LNCaP clone FGC (cell line): ENCODE results near the gene TWF2.

Experiments used
- DNase-seq: peaks from one replicate; pipeline ENCODE4 v3.0.0-alpha.2; 2011; ENCODE audit warnings: low read depth
- H3K4me3 ChIP-seq: 2 replicates; pipeline ENCODE4 v1.5.1; 2011; ENCODE audit warnings: mild to moderate bottlenecking, low read depth, low read length, control low read depth
- TF ChIP-seq, protein P1 (sequence below): IDR thresholded peaks from 2 replicates; pipeline ENCODE4 v1.5.1; 2012; ENCODE audit warnings: mild to moderate bottlenecking; ENCODE audit not compliant: control insufficient read depth, insufficient read depth; ENCODE audit errors: extremely low read depth

Gene TWF2

DNA sequence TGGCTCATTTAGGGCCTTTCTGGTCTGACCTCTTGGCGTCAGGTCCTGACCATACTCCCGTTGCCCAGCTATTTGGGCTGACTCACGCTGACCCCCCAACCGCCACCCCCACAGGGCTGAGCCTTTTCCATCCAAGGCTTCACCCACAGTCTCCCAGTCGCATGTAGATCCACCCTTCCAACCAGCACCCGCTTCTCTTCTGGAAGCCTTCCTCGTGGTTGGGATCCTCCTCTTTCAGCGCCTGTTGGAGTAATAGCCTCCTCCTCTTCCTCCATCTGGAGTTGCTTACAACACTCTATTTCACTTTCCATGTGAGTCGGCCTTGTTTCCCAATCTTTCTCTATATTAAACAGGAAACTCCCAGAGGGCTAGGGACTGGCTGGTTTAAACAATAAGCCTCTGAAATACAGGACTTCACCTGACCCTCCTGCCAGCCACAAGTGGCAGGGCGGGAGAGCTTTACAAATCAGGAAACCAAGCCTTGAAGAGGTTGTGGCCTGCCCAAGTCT lies 43.1 kb downstream of the TWF2 start:
- no peak for DNase-seq
- TF ChIP-seq, protein P1, sequence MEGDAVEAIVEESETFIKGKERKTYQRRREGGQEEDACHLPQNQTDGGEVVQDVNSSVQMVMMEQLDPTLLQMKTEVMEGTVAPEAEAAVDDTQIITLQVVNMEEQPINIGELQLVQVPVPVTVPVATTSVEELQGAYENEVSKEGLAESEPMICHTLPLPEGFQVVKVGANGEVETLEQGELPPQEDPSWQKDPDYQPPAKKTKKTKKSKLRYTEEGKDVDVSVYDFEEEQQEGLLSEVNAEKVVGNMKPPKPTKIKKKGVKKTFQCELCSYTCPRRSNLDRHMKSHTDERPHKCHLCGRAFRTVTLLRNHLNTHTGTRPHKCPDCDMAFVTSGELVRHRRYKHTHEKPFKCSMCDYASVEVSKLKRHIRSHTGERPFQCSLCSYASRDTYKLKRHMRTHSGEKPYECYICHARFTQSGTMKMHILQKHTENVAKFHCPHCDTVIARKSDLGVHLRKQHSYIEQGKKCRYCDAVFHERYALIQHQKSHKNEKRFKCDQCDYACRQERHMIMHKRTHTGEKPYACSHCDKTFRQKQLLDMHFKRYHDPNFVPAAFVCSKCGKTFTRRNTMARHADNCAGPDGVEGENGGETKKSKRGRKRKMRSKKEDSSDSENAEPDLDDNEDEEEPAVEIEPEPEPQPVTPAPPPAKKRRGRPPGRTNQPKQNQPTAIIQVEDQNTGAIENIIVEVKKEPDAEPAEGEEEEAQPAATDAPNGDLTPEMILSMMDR, result no peak

DNA sequence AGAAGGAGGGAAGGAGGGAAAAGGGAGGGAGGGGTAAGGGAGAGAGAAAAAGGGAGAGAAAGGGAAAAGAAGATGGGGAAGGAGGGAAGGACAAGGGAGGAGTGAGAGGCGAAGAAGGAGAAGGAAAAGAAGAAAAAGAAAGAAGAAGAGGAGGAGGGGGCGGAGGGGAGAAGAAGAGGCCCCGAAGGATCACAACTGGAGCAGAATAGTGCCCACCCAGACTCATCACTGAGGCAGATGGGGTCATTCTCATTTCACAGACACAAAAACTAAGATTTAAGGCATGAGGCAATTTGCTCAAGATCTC lies 43.7 kb downstream of the TWF2 start:
- H3K4me3 ChIP-seq, result no peak overlapping the region
- DNase-seq, result no peak
- TF ChIP-seq, protein P1, result no peak

More for the DNA sequence above, 43.1 kb downstream of the TWF2 start:
- no peak overlapping the region for H3K4me3 ChIP-seq

DNA sequence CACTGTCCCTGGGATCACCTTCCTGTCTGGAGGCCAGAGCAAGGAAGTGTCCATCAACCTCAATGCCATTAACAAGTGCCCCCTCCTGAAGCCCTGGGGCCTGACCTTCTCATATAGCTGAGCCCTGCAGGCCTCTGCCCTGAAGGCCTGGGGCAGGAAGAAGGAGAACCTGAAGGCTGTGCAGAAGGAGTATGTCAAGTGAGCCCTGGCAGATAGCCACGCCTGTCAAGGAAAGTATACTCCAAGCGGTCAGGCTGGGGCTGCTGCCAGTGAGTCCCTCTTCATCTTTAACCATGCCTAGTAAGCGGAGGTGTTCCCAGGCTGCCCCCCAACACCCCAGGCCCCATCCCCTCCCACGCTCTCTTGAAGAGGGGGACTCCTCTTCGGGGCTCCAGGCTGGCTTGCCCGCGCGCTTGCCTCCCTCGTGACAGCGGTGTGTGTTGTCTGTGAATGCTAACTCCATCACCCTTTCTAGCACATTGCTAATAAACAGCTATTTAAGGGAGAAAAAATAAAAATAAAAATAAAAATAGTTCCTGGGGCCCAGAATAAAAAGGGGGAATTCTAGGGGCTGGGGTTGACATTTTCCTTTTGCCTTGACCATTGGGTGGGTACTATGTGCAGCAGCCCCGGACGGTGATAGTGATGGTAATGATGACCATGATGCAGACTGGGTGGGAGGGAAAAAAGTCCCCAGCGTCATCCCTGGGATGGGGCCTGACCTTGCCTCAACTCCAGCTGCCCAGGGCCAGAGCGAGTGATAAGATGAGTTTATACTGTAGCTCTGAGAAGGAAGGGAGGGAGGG lies 44.3 kb downstream of the TWF2 start:
- H3K4me3 ChIP-seq, result no peak overlapping the region
- DNase-seq, result no peak
- TF ChIP-seq, protein P1, result no peak

DNA sequence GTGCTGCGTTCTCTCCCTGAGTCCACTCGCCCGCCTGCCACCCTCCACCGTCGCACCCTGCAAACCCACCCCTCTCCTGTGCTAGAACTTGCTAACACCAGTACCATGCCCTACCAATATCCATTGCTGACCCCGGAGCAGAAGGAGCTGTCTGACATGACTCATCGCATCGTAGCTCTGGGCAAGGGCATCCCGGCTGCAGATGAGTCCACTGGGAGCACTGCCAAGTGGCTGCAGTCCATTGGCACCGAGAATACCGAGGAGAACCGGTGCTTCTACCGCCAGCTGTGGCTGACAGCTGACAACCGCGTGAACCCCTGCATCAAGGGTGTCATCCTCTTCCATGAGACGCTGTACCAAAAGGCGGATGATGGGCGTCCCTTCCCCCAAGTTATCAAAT lies 45.9 kb downstream of the TWF2 start:
- no peak overlapping the region for H3K4me3 ChIP-seq
- peak; percentile 50 for DNase-seq
- TF ChIP-seq, protein P1, result no peak

DNA sequence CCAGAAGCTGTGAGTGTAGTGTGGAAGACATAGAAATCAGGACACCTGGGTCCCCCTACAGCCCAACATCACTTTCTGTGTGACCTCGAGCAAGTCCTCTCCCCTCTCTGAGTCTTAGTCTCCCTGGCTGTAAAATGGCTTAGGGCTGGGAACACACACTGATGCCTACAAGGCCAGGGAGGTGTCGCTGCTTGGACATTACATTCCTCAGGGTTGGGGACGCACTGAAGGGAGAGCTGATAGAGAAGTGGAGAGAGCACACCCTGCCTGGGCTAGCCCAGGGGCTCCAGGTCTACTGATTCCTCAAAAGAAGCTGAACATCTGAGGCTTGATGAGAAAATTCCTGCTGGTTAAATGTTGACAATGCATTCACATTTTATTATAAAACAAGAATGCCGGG lies 47.3 kb downstream of the TWF2 start:
- no peak overlapping the region for H3K4me3 ChIP-seq
- TF ChIP-seq, protein P1, result no peak
- no peak for DNase-seq

DNA sequence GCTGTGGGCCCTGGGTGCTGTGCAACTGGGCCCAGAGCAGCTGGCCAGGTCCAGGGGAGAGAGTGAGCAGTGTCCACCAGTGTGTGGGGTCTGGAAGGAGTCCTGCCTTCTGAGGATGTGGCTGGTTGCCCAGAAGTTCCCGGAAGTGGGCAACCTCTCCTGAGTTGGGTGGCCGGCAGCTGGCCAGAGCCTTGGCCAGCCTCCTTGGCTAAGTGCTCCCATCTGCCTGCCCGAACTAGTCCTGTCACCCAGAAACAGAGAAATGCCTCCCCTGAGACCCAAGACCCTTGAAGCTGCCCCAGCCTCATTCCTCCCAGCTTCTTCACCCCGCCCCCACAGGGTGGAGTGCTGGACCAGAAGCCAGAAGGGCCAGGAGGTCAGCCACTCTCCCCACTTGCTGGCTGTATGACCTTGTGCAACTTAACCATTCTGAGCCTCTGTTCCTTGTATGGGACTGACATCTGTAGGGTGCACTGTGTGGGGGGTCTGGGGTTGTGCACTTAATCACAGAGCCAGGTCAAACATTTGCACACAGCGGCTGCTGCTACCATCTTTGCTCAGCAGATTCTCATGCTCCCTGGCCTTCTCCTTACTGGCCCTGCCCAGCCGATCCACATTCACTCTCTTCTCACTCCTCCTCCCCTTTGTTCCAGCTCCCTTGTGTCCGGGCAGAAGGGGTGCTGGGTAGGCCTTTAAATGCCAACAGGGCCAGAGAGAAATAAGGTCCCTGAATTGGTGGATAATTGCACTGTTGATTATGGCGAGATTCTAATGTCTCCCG lies 48.5 kb downstream of the TWF2 start:
- no peak for DNase-seq
- no peak overlapping the region for H3K4me3 ChIP-seq
- TF ChIP-seq, protein P1, result no peak
